ENCODE results near the gene ZNF662. TPM values are rescaled to one million over a fixed set of nuclear protein-coding genes. Genes with fewer than 3 reads are reported as not detected.

The ZNF662 gene
- total RNA-seq, 1 experiment from 2014 or later = 13.4 TPM

DNA sequence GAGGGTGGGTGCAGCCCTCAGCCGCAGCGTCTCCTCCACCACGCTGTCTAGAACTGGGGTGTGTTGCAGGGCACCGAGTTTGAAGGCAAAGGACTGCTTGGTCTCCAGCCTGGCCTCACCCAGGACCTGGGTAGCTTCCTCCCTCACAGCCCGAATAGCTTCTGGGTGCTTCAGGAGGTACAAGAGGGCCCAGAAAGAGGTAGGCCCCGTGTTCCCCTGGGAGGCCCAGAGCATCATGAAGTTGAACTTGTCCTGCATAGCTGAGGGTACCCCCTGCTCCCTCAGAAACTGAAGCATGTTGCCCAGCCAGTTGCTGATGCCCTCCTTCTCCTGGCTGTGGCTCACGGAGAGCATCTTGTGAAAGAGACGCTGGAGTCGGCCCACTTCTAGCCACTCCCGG is 31.2 kb upstream of the ZNF662 start:
- DNase-seq = no peak
- H3K9me3 Mint-ChIP-seq (ENCODE audit: unreplicated experiment) = no peaks in the 10 kb centered on the region
- no peaks in the 10 kb centered on the region for H3K4me1 Mint-ChIP-seq (ENCODE audit: low read depth, unreplicated experiment)
- POLR2A ChIA-PET = no interaction called here
- TF ChIP-seq, protein P1, sequence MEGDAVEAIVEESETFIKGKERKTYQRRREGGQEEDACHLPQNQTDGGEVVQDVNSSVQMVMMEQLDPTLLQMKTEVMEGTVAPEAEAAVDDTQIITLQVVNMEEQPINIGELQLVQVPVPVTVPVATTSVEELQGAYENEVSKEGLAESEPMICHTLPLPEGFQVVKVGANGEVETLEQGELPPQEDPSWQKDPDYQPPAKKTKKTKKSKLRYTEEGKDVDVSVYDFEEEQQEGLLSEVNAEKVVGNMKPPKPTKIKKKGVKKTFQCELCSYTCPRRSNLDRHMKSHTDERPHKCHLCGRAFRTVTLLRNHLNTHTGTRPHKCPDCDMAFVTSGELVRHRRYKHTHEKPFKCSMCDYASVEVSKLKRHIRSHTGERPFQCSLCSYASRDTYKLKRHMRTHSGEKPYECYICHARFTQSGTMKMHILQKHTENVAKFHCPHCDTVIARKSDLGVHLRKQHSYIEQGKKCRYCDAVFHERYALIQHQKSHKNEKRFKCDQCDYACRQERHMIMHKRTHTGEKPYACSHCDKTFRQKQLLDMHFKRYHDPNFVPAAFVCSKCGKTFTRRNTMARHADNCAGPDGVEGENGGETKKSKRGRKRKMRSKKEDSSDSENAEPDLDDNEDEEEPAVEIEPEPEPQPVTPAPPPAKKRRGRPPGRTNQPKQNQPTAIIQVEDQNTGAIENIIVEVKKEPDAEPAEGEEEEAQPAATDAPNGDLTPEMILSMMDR (IDR thresholded peaks at IDR 0.05; ENCODE audit: insufficient read depth in 1 of 2, low read depth in 1 of 2, low read length in 1 of 2, severe bottlenecking in 1 of 2, unreplicated experiment in 1 of 2) = no peak
- BruUV-seq (replicated peaks) = no TSS peak
- H3K9me3 ChIP-seq = no peaks in the 10 kb centered on the region
- no peaks in the 10 kb centered on the region for H3K36me3 Mint-ChIP-seq (ENCODE audit: insufficient read depth, unreplicated experiment)
- no peak overlapping the region for H3K4me3 ChIP-seq (ENCODE audit: low read depth, low read length)
- no peaks in the 10 kb centered on the region for H3K4me1 ChIP-seq
- CTCF ChIA-PET = no interaction called here
- no peak overlapping the region for H3K4me3 Mint-ChIP-seq (ENCODE audit: unreplicated experiment)
- no peaks in the 10 kb centered on the region for H3K27me3 ChIP-seq (replicated peaks; ENCODE audit: control insufficient read depth, insufficient read depth, low read length)
- no peak overlapping the region for H3K27ac Mint-ChIP-seq (ENCODE audit: unreplicated experiment)
- intact Hi-C loops (cut with micrococcal nuclease; ENCODE audit: unreplicated experiment) = no loop called here
- H3K27me3 Mint-ChIP-seq (ENCODE audit: insufficient read depth, unreplicated experiment) = peaks cover 4% of the 10 kb centered on the region
- no peaks in the 10 kb centered on the region for H3K36me3 ChIP-seq (ENCODE audit: control insufficient read depth, insufficient read depth, low read length)

DNA sequence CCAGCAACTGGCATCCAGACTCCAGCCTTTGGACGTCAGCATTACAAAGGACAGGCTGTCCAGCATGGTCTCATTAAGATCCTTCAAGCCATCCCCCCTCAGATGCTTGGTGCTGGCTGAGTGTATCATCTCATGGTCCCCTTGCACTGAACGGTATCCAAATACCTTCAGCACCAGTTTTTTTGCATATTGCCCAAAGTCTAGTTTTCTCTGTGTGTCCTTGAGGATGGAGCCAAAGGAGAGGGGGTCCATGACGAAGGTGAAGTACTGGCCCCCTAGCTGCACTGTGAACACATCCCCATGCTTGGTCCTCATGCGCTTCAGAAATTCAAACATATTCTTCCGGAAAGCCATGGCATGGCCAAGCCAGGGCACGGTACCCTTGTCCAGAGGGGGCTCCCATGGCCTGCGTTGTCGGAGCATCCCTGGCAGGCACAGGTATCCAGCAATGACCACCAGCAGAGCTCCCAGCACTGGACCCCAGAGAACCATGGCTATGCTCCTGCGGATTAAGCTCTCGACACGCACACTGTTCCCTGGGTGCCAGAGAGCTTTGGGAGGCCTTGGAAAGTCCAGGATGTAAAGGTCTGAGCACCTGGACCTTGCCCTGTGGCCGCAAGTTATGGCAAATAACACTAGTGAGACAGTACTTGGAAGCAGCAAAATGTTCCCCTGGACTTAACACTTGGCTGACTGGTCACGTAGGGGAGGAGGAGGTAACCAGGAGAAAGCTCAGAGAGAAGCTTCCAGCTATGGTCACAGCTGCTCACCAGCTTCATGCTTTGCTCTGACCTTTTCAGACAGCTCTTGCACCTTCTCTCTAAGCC is 30.4 kb upstream of the ZNF662 start, which contains the start of gene CYP8B1:
Gene CYP8B1 (minus strand): TSS at position 555 of the 827 bp plus-strand sequence. CDS start 63 bp downstream, at position 492.
- no peaks in the 10 kb centered on the region for H3K27me3 ChIP-seq (replicated peaks; ENCODE audit: control insufficient read depth, insufficient read depth, low read length)
- POLR2A ChIA-PET = no interaction called here
- H3K4me3 Mint-ChIP-seq (ENCODE audit: unreplicated experiment) = no peak within 1 kb of the TSS
- no peak for DNase-seq
- H3K36me3 Mint-ChIP-seq (ENCODE audit: insufficient read depth, unreplicated experiment) = no peaks in the 10 kb centered on the region
- TF ChIP-seq, protein P1 (IDR thresholded peaks at IDR 0.05; ENCODE audit: insufficient read depth in 1 of 2, low read depth in 1 of 2, low read length in 1 of 2, severe bottlenecking in 1 of 2, unreplicated experiment in 1 of 2) = no peak
- intact Hi-C loops (cut with micrococcal nuclease; ENCODE audit: unreplicated experiment) = no loop called here
- CTCF ChIA-PET = no interaction called here
- BruUV-seq (replicated peaks) = no TSS peak
- H3K4me1 ChIP-seq = peaks cover 3% of the 10 kb centered on the region; the same call in 1 of the 2 replicates
- H3K4me3 ChIP-seq (ENCODE audit: low read depth, low read length) = no peak within 1 kb of the TSS
- H3K27ac Mint-ChIP-seq (ENCODE audit: unreplicated experiment) = no peak within 1 kb of the TSS
- no peaks in the 10 kb centered on the region for H3K36me3 ChIP-seq (ENCODE audit: control insufficient read depth, insufficient read depth, low read length)
- H3K4me1 Mint-ChIP-seq (ENCODE audit: low read depth, unreplicated experiment) = no peaks in the 10 kb centered on the region
- H3K9me3 ChIP-seq = no peaks in the 10 kb centered on the region
- H3K9me3 Mint-ChIP-seq (ENCODE audit: unreplicated experiment) = no peaks in the 10 kb centered on the region
- H3K27me3 Mint-ChIP-seq (ENCODE audit: insufficient read depth, unreplicated experiment) = peaks cover 4% of the 10 kb centered on the region

- peaks cover 4% of the 10 kb centered on the region for H3K27me3 Mint-ChIP-seq (ENCODE audit: insufficient read depth, unreplicated experiment)
- Histone ChIP-seq H3K27me3 (replicated peaks; ENCODE audit: control insufficient read depth, insufficient read depth, low read length) (no peaks in the 10 kb centered on the region), H3K9me3 (no peaks in the 10 kb centered on the region), H3K36me3 (ENCODE audit: control insufficient read depth, insufficient read depth, low read length) (no peaks in the 10 kb centered on the region), H3K4me1 (peaks cover 5% of the 10 kb centered on the region; the same call in 1 of the 2 replicates), H3K4me3 (ENCODE audit: low read depth, low read length) (no peak overlapping the region)
- TF ChIP-seq, protein P1 (IDR thresholded peaks at IDR 0.05; ENCODE audit: insufficient read depth in 1 of 2, low read depth in 1 of 2, low read length in 1 of 2, severe bottlenecking in 1 of 2, unreplicated experiment in 1 of 2) = no peak
- H3K4me1 Mint-ChIP-seq (ENCODE audit: low read depth, unreplicated experiment) = peaks cover 5% of the 10 kb centered on the region
- BruUV-seq (replicated peaks) = no TSS peak
- DNase-seq = no peak
- H3K4me3 Mint-ChIP-seq (ENCODE audit: unreplicated experiment) = no peak overlapping the region
- H3K36me3 Mint-ChIP-seq (ENCODE audit: insufficient read depth, unreplicated experiment) = no peaks in the 10 kb centered on the region
- CTCF ChIA-PET = no interaction called here
- H3K27ac Mint-ChIP-seq (ENCODE audit: unreplicated experiment) = no peak overlapping the region
- no peaks in the 10 kb centered on the region for H3K9me3 Mint-ChIP-seq (ENCODE audit: unreplicated experiment)
- intact Hi-C loops (cut with micrococcal nuclease; ENCODE audit: unreplicated experiment) = no loop called here
- POLR2A ChIA-PET = no interaction called here
Observed at GRCh38 chr3:42876401-42876800, 29.5 kb upstream of the ZNF662 start.
